Smooth muscle cell (in vitro differentiated cells): ENCODE results near the gene KRT5. TPM values are rescaled to one million over a fixed set of nuclear protein-coding genes. Genes with fewer than 3 reads are reported as not detected.

Experiments
- DNase-seq: peaks from one replicate; lab custom pipeline; 2025; ENCODE audit not compliant: unreplicated experiment; lab: John Stamatoyannopoulos, UW
- H2AFZ ChIP-seq: fragments of 200-600 bp; sonication (generic); 2 replicates; pipeline ENCODE4 v1.6.0; 2016; ENCODE audit warnings: antibody characterized with exemption, low read depth, mild to moderate bottlenecking
- H3F3A ChIP-seq: fragments of 200-600 bp; sonication (generic); 2 replicates; pipeline ENCODE4 v1.6.0; 2017; ENCODE audit warnings: antibody characterized with exemption, low read depth
- H3K27ac ChIP-seq: fragments of 200-600 bp; sonication (generic); 2 replicates; pipeline ENCODE4 v1.5.1; 2016; ENCODE audit warnings: low read depth, mild to moderate bottlenecking
- H3K27me3 ChIP-seq: fragments of 200-600 bp; sonication (generic); 2 replicates; pipeline ENCODE4 v1.6.1; 2016; ENCODE audit warnings: low read depth, mild to moderate bottlenecking
- H3K36me3 ChIP-seq: fragments of 200-600 bp; sonication (generic); 2 replicates; pipeline ENCODE4 v1.5.1; 2016; ENCODE audit warnings: low read depth
- H3K4me1 ChIP-seq: fragments of 200-600 bp; sonication (generic); 2 replicates; pipeline ENCODE4 v1.5.1; 2016; ENCODE audit warnings: low read depth
- H3K4me2 ChIP-seq: fragments of 200-600 bp; sonication (generic); 2 replicates; pipeline ENCODE4 v1.6.0; 2016; ENCODE audit warnings: mild to moderate bottlenecking
- H3K4me3 ChIP-seq: fragments of 200-600 bp; sonication (generic); 2 replicates; pipeline ENCODE4 v1.5.1; 2016; ENCODE audit warnings: mild to moderate bottlenecking
- H3K79me2 ChIP-seq: fragments of 200-600 bp; sonication (generic); 2 replicates; pipeline ENCODE4 v1.6.0; 2016; ENCODE audit warnings: low read depth, mild to moderate bottlenecking
- H3K9ac ChIP-seq: fragments of 200-600 bp; sonication (generic); 2 replicates; pipeline ENCODE4 v1.6.0; 2016; ENCODE audit warnings: low read depth
- H3K9me3 ChIP-seq: fragments of 200-600 bp; sonication (generic); replicated peaks from 2 replicates; pipeline ENCODE4 v1.5.1; 2016; ENCODE audit warnings: low read depth
- H4K20me1 ChIP-seq: fragments of 200-600 bp; sonication (generic); 2 replicates; pipeline ENCODE4 v1.6.0; 2016; ENCODE audit warnings: low read depth
- CTCF ChIP-seq: fragments of 200-600 bp; sonication (generic); IDR thresholded peaks from 2 replicates; pipeline ENCODE4 v1.5.1; 2017; ENCODE audit warnings: borderline replicate concordance, mild to moderate bottlenecking, antibody characterized with exemption; ENCODE audit not compliant: insufficient read depth, poor library complexity, severe bottlenecking
- WGBS: methylation state at CpG from one replicate; pipeline ENCODE4 v1.1.7; 2016; ENCODE audit warnings: low lambda C conversion rate; 5-methylcytosine and 5-hydroxymethylcytosine counted together
- polyA plus RNA-seq: library from polyadenylated mRNA; unstranded; fragments of >200 nt; fragmentation: Nextera tagmentation; extraction: Ambion mirVana; gene quantifications from 2 replicates; pipeline ENCODE4 v1.2.1, GENCODE V29; 2016
- total RNA-seq: library from RNA; depleted of rRNA; stranded (reverse); fragments of >200 nt; gene quantifications from 2 replicates; pipeline ENCODE4 v1.2.3, GENCODE V29; 2014

The KRT5 gene
- total and polyA plus RNA-seq, 2 experiments from 2014 or later, result 67.2 to 209 TPM

DNA sequence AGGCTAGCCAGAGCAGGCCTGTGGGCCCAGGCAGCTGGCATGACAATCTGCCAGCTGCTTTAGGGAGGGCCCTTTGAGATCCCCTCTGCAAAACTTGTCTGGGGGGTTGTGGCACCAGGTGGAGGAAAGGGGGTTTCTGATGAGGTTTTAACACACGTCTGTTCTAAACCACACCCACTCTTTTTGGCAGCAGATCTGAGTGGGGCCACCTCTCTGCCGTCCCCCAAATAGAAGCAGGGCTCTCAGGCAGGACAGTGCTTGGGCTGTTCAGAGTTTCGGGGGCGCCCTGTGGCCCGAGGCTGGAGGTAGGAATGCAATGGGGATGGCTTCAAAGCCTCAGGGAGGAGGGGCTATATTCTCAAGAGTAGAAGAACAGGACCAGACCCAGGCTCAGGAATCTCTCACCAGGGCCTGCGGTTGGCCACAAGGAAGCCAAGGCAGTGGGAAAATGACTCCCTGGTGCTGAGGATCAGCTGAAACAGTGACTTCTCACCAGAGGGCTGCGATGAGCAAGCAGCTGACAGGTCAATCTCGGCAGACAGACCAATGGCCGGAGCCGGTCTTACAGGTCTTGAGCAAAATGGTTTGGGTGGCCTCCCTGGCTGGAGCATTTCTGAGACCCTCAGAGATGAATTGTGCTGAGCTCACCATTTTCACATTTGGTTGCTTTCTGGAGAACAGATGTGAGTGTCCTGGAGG lies 1.5 kb upstream of the KRT5 start:
- H3K27ac ChIP-seq, result peak overlapping the region; percentile 74
- no peak overlapping the region for H2AFZ ChIP-seq
- H3K4me2 ChIP-seq, result peak overlapping the region; percentile 40
- no peaks in the 10 kb centered on the region for H3K9me3 ChIP-seq
- no peaks in the 10 kb centered on the region for H3K36me3 ChIP-seq
- H3F3A ChIP-seq, result no peaks in the 10 kb centered on the region
- 53% methylated on average over 10 of the region's 10 CpGs for WGBS
- no peak overlapping the region for H3K4me3 ChIP-seq
- H3K27me3 ChIP-seq, result no peaks in the 10 kb centered on the region
- TF ChIP-seq CTCF, result no peak
- H4K20me1 ChIP-seq, result no peaks in the 10 kb centered on the region
- peaks cover 5% of the 10 kb centered on the region for H3K4me1 ChIP-seq
- H3K9ac ChIP-seq, result no peak overlapping the region
- no peak for DNase-seq
- no peaks in the 10 kb centered on the region for H3K79me2 ChIP-seq

- no peaks in the 10 kb centered on the region for H3K9me3 ChIP-seq
- no peak overlapping the region for H3K4me3 ChIP-seq
- peak overlapping the region; percentile 74 for H3K27ac ChIP-seq
- H3K36me3 ChIP-seq, result no peaks in the 10 kb centered on the region
- no peak overlapping the region for H2AFZ ChIP-seq
- H4K20me1 ChIP-seq, result no peaks in the 10 kb centered on the region
- no peak for DNase-seq
- no peaks in the 10 kb centered on the region for H3K79me2 ChIP-seq
- 60% methylated on average over 10 of the region's 10 CpGs for WGBS
- no peak overlapping the region for H3K9ac ChIP-seq
- TF ChIP-seq CTCF, result no peak
- peak overlapping the region; percentile 40 for H3K4me2 ChIP-seq
- H3K4me1 ChIP-seq, result peaks cover 5% of the 10 kb centered on the region
- no peaks in the 10 kb centered on the region for H3F3A ChIP-seq
- H3K27me3 ChIP-seq, result no peaks in the 10 kb centered on the region
Observed at GRCh38 chr12:52521175-52521567, 977 bp upstream of the KRT5 start.

DNA sequence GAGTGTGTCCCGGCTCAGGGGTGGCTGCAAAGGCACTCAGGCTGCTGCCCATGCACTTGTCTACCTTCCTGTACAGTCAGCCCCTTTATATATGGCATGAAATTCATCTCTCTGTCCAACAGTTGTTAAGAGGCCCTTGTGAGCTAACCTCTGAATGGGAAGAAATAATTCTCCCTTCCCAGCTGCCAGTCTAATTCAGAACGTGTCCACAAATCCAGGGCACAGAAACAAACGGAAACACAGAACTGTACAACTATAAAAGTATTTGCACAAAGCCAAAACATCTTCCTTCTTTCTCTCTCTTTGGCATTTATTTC lies 849 bp downstream of the KRT5 start:
- H3K27me3 ChIP-seq, result no peaks in the 10 kb centered on the region
- H3K4me1 ChIP-seq, result peaks cover 5% of the 10 kb centered on the region
- no peak overlapping the region for H3K9ac ChIP-seq
- no peak overlapping the region for H2AFZ ChIP-seq
- 88% methylated on average over 3 of the region's 3 CpGs for WGBS
- no peak overlapping the region for H3K4me2 ChIP-seq
- no peaks in the 10 kb centered on the region for H3K36me3 ChIP-seq
- no peak overlapping the region for H3K4me3 ChIP-seq
- no peak overlapping the region for H3K27ac ChIP-seq
- no peak for TF ChIP-seq CTCF
- H3F3A ChIP-seq, result no peaks in the 10 kb centered on the region
- no peaks in the 10 kb centered on the region for H3K9me3 ChIP-seq
- no peaks in the 10 kb centered on the region for H4K20me1 ChIP-seq
- no peaks in the 10 kb centered on the region for H3K79me2 ChIP-seq
- DNase-seq, result no peak

GRCh38 chr12:52518574-52519386 lies 1.4 kb downstream of the KRT5 start:
- no peak overlapping the region for H3K27ac ChIP-seq
- H3K9ac ChIP-seq, result no peak overlapping the region
- no peak overlapping the region for H2AFZ ChIP-seq
- H3K27me3 ChIP-seq, result no peaks in the 10 kb centered on the region
- H3K9me3 ChIP-seq, result no peaks in the 10 kb centered on the region
- H4K20me1 ChIP-seq, result no peaks in the 10 kb centered on the region
- H3F3A ChIP-seq, result no peaks in the 10 kb centered on the region
- no peak for TF ChIP-seq CTCF
- no peak overlapping the region for H3K4me2 ChIP-seq
- H3K79me2 ChIP-seq, result no peaks in the 10 kb centered on the region
- H3K4me3 ChIP-seq, result no peak overlapping the region
- 88% methylated on average over 8 of the region's 8 CpGs for WGBS
- H3K36me3 ChIP-seq, result no peaks in the 10 kb centered on the region
- DNase-seq, result no peak
- peaks cover 5% of the 10 kb centered on the region for H3K4me1 ChIP-seq
